Retina (tissue), 1 donor: ENCODE results near the gene TIMELESS.
"Not testable (repeated sequence)": the region's sequence is repeated elsewhere in the genome, so short reads cannot be mapped to it uniquely, and the experiment has no call there.

Source experiments
- DNase-seq: peaks from one replicate; pipeline ENCODE4 v3.0.0-alpha.2; 2016

TIMELESS gene

GRCh38 chr12:56448860-56449621 is at the start of gene TIMELESS:
Gene TIMELESS (minus strand): TSS chr12:56449426. CDS start chr12:56434170, 15,256 bp downstream.
- DNase-seq, result peak; percentile 99

GRCh38 chr12:56498126-56498902 is 49.1 kb upstream of the TIMELESS start:
- DNase-seq, result peak; percentile 45

- DNase-seq, result peak; percentile 42
Measured at GRCh38 chr12:56496704-56497103, 47.5 kb upstream of the TIMELESS start.

GRCh38 chr12:56494481-56494880 is 45.3 kb upstream of the TIMELESS start:
- DNase-seq, result not testable (repeated sequence)

- not testable (repeated sequence) for DNase-seq
Measured at GRCh38 chr12:56494106-56494415, 44.8 kb upstream of the TIMELESS start.

GRCh38 chr12:56493409-56494105 is 44.3 kb upstream of the TIMELESS start:
- DNase-seq, result not testable (repeated sequence)

GRCh38 chr12:56490360-56490759 is 41.1 kb upstream of the TIMELESS start:
- DNase-seq, result no peak

GRCh38 chr12:56488041-56488955 is 39.1 kb upstream of the TIMELESS start, which contains the start of gene GLS2:
Gene GLS2 (minus strand): TSS chr12:56488161. CDS start chr12:56488118, 43 bp downstream.
- DNase-seq, result peak; percentile 83

GRCh38 chr12:56487448-56488040 is 38.3 kb upstream of the TIMELESS start:
- DNase-seq, result peak; percentile 82

- DNase-seq, result peak; percentile 11
Measured at GRCh38 chr12:56486694-56487093, 37.5 kb upstream of the TIMELESS start.

GRCh38 chr12:56484566-56484965 is 35.3 kb upstream of the TIMELESS start:
- DNase-seq, result no peak

- no peak for DNase-seq
Measured at GRCh38 chr12:56479625-56480024, 30.4 kb upstream of the TIMELESS start.

GRCh38 chr12:56477521-56478225 is 28.4 kb upstream of the TIMELESS start:
- DNase-seq, result no peak

GRCh38 chr12:56476972-56477432 is 27.8 kb upstream of the TIMELESS start:
- DNase-seq, result no peak

- no peak for DNase-seq
Measured at GRCh38 chr12:56476143-56476542, 26.9 kb upstream of the TIMELESS start.

GRCh38 chr12:56474389-56474788 is 25.2 kb upstream of the TIMELESS start:
- no peak for DNase-seq

- no peak for DNase-seq
Measured at GRCh38 chr12:56469007-56469930, 20.0 kb upstream of the TIMELESS start.

- peak; percentile 95 for DNase-seq
Measured at GRCh38 chr12:56468216-56469006, 19.2 kb upstream of the TIMELESS start, which contains the start of gene SPRYD4. Gene SPRYD4 (plus strand): TSS chr12:56468578. CDS start chr12:56468592, 14 bp downstream.

- peak; percentile 43 for DNase-seq
Measured at GRCh38 chr12:56462565-56462964, 13.3 kb upstream of the TIMELESS start.
